NT2/D1 (cell line): Measurements from ENCODE around the gene ESRRB.

Experiments
- SUZ12 ChIP-seq: IDR thresholded peaks from 2 replicates; pipeline ENCODE4 v1.6.1; 2011; ENCODE audit not compliant: insufficient read length, insufficient read depth; ENCODE audit errors: extremely low read depth
- YY1 ChIP-seq: IDR thresholded peaks from 2 replicates; pipeline ENCODE4 v1.6.1; 2011; ENCODE audit not compliant: insufficient read length, insufficient read depth
- ZNF274 ChIP-seq: IDR thresholded peaks from 2 replicates; pipeline ENCODE4 v1.6.1; 2011; ENCODE audit warnings: mild to moderate bottlenecking, low read depth, low read length

DNA sequence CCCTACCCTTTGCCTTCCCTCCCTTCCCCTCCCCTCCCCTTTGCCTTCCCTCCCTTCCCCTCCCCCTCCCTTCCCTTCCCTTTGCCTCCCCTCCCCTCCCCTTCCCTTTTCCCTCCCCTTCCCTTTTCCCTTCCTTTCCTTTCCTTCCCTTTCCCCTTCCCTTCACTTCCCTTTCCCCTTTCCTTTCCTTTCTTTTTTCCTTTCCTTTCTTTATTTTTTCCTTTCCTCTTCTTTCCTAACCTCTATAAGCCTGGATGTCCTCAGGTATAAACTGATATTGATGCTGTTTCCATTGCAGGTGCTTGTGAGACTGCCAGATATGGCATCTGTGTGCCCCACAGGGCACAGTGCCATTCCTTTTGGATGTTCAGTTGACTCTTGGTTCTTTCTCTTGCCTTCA lies 163.2 kb downstream of the ESRRB start:
- no peak for TF ChIP-seq YY1
- no peak for TF ChIP-seq ZNF274
- no peak for TF ChIP-seq SUZ12
